Measurements from ENCODE around the gene NOS3. TPM values are rescaled to one million over a fixed set of nuclear protein-coding genes. Genes with fewer than 3 reads are reported as not detected.
A peak's percentile ranks its signal among the peaks of the same experiment; 100 is the strongest.

Gene NOS3
- total and polyA plus RNA-seq, 9 of the 15 experiments (the other 6 are each of a cell fraction or from before 2014, with no cell fraction given), result 1.1 to 121 (median 23.6) TPM

- TF ChIP-seq ZBTB9 (CRISPR knock-in tag; IDR thresholded peaks at IDR 0.05) (peak; percentile 64), MTA1 (IDR thresholded peaks at IDR 0.05; ENCODE audit: borderline replicate concordance) (peak; percentile 23; the same call in 1 of the 2 replicates), ZNF584 (CRISPR knock-in tag; IDR thresholded peaks at IDR 0.05; ENCODE audit: low read depth) (0 out of 2 replicates have a peak, but pooled peaks have one; percentile 13), FOXK1 (CRISPR knock-in tag; IDR thresholded peaks at IDR 0.05; ENCODE audit: borderline replicate concordance) (no peak), ZKSCAN1 (IDR thresholded peaks at IDR 0.05; ENCODE audit: low read depth, low read length) (no peak), ZNF583 (CRISPR knock-in tag; IDR thresholded peaks at IDR 0.05) (peak; percentile 87), NFRKB (IDR thresholded peaks at IDR 0.05; ENCODE audit: low read depth) (0 out of 2 replicates have a peak, but pooled peaks have one; percentile 49), MECOM (CRISPR knock-in tag; IDR thresholded peaks at IDR 0.05) (no peak; the same call in 1 of the 2 replicates), SMAD2 (IDR thresholded peaks at IDR 0.05; ENCODE audit: low read depth, low read length) (no peak), EP400 (IDR thresholded peaks at IDR 0.05) (peak; percentile 60), ZNF398 (CRISPR knock-in tag; IDR thresholded peaks at IDR 0.05) (no peak)
- TF ChIP-seq, protein P1, sequence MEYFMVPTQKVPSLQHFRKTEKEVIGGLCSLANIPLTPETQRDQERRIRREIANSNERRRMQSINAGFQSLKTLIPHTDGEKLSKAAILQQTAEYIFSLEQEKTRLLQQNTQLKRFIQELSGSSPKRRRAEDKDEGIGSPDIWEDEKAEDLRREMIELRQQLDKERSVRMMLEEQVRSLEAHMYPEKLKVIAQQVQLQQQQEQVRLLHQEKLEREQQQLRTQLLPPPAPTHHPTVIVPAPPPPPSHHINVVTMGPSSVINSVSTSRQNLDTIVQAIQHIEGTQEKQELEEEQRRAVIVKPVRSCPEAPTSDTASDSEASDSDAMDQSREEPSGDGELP (CRISPR knock-in tag; IDR thresholded peaks at IDR 0.05; ENCODE audit: borderline replicate concordance), result no peak
- TF ChIP-seq, protein P2, sequence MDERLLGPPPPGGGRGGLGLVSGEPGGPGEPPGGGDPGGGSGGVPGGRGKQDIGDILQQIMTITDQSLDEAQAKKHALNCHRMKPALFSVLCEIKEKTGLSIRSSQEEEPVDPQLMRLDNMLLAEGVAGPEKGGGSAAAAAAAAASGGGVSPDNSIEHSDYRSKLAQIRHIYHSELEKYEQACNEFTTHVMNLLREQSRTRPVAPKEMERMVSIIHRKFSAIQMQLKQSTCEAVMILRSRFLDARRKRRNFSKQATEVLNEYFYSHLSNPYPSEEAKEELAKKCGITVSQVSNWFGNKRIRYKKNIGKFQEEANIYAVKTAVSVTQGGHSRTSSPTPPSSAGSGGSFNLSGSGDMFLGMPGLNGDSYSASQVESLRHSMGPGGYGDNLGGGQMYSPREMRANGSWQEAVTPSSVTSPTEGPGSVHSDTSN (CRISPR knock-in tag; IDR thresholded peaks at IDR 0.05; ENCODE audit: low read depth), result no peak
- TF ChIP-seq, protein P2 (tag; conservative IDR thresholded peaks at IDR 0.05; ENCODE audit: low read depth), result no peak
Measured at GRCh38 chr7:150968734-150969372, 22.0 kb upstream of the NOS3 start (continued).

All from K562 (cell line).